ENCODE data around the gene GET3. TPM values are rescaled to one million over a fixed set of nuclear protein-coding genes. Genes with fewer than 3 reads are reported as not detected.
A peak's percentile ranks its signal among the peaks of the same experiment; 100 is the strongest.

Gene GET3
- total RNA-seq, 4 donors from 2014 or later, result 52.6 to 85.1 (median 70.5) TPM

DNA sequence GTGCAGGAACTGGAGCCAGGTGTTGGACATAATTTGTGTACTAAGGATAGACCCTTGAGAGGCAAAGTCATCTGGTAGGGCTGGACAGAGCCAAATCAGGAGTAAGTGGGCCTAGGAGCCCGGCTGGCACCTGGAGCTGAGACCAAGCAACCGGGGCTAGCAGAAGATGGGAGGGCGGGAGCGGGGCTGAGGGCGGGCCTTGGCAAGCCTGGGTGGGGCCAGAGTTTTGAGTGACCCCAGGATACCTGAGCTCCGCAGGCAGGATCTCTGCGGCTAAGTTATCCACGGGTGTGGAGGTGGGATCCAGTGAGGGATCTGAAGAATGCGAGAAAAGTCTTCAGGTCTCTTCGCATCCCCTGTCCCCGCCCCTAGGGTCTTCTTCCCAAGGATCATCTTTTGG lies 29.9 kb downstream of the GET3 start:
- intact Hi-C loops (cut with DNase I; ENCODE audit: low total_unique reads), result no loop called here

DNA sequence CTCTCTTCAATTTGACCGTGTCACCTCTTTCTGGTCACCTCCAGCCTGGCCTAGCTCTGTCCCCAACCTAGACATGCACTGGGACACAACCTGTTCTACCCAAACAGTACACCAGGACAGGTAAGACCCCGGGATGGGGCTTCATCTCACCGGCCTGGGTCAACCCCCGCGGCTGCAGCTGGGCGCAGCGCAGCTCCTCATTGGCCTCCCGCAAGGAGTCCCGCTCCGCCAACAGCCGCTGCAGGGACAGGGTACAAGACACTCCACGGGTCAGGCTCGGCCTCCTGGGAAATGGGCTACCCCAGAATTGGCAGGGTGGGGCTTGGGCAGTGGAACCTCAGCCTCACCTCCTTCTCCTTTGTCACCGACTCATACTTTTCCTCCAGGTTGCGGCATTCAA lies 30.4 kb downstream of the GET3 start:
- Histone ChIP-seq H3K27me3 (no peaks in the 10 kb centered on the region), H3K36me3 (no peaks in the 10 kb centered on the region), H3K4me1 (peaks cover 17 to 23% of the 10 kb centered on the region in 2 donors), H3K27ac (no peak overlapping the region), H3K9me3 (no peaks in the 10 kb centered on the region), H3K4me3 (no peak overlapping the region)
- in situ Hi-C loops (cut with MboI; ENCODE audit: low sequenced_read_pairs in 4 of 4), result loop anchor here in 3 of 4 donors (5.0 to 10.0 kb wide), 2 partner anchors 77 to 80 kb away; no protein-coding TSS in a partner anchor
- TF ChIP-seq POLR2A (IDR thresholded peaks at IDR 0.05), result no peak
- TF ChIP-seq, protein P1, sequence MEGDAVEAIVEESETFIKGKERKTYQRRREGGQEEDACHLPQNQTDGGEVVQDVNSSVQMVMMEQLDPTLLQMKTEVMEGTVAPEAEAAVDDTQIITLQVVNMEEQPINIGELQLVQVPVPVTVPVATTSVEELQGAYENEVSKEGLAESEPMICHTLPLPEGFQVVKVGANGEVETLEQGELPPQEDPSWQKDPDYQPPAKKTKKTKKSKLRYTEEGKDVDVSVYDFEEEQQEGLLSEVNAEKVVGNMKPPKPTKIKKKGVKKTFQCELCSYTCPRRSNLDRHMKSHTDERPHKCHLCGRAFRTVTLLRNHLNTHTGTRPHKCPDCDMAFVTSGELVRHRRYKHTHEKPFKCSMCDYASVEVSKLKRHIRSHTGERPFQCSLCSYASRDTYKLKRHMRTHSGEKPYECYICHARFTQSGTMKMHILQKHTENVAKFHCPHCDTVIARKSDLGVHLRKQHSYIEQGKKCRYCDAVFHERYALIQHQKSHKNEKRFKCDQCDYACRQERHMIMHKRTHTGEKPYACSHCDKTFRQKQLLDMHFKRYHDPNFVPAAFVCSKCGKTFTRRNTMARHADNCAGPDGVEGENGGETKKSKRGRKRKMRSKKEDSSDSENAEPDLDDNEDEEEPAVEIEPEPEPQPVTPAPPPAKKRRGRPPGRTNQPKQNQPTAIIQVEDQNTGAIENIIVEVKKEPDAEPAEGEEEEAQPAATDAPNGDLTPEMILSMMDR (IDR thresholded peaks at IDR 0.05 in 4 of 5, conservative IDR thresholded peaks at IDR 0.05 in 1 of 5), result no peak
- DNase-seq (no peak), ATAC-seq (no peak)
- intact Hi-C loops (cut with DNase I; ENCODE audit: low total_unique reads), result no loop called here

More for the DNA sequence above, 29.9 kb downstream of the GET3 start:
- Histone ChIP-seq H3K9me3 (no peaks in the 10 kb centered on the region), H3K36me3 (no peaks in the 10 kb centered on the region), H3K4me3 (no peak overlapping the region), H3K27me3 (no peaks in the 10 kb centered on the region), H3K4me1 (peaks cover 12 to 18% of the 10 kb centered on the region in 2 donors), H3K27ac (no peak overlapping the region)
- no peak for ATAC-seq
- in situ Hi-C loops (cut with MboI; ENCODE audit: low sequenced_read_pairs in 4 of 4), result loop anchor here in 3 of 4 donors (5.0 to 10.0 kb wide), 2 partner anchors 78 to 80 kb away; no protein-coding TSS in a partner anchor
- DNase-seq, result no peak
- TF ChIP-seq POLR2A (IDR thresholded peaks at IDR 0.05), result no peak
- TF ChIP-seq, protein P1 (IDR thresholded peaks at IDR 0.05 in 4 of 5, conservative IDR thresholded peaks at IDR 0.05 in 1 of 5), result no peak

DNA sequence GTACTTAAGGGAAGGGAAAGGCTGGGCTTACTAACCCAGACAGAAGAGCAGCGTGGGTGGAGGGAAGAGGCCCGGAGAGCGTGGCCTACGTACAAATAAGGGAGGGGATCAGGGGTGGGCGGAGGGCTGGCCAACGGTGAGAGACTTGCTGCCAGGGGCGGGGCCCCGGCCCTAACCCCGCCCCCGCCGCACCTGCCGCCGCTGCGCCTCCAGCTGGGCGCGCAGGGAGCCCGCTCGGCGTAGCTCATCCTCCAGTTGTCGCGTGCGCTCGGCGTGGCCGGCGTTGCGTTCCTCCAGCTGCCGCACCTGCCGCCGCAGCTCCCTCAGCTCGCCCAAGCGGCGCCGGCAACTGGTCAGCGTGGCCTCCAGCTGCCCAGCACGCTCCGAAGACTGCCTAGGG lies 32.4 kb downstream of the GET3 start:
- no peak overlapping the region for H3K4me3 ChIP-seq
- peak in 1 of 2 donors; percentile 17 for TF ChIP-seq POLR2A (IDR thresholded peaks at IDR 0.05)
- TF ChIP-seq, protein P1 (IDR thresholded peaks at IDR 0.05 in 4 of 5, conservative IDR thresholded peaks at IDR 0.05 in 1 of 5), result no peak
- DNase-seq, result peak in 1 of 2 donors; percentile 54
- no peaks in the 10 kb centered on the region for H3K36me3 ChIP-seq
- no peak for ATAC-seq
- H3K4me1 ChIP-seq, result peaks cover 37 to 44% of the 10 kb centered on the region in 2 donors
- intact Hi-C loops (cut with DNase I; ENCODE audit: low total_unique reads) (loop anchor here (10.0 kb wide), 1 partner anchor 1795 kb away; no protein-coding TSS in a partner anchor), in situ Hi-C loops (cut with MboI; ENCODE audit: low sequenced_read_pairs in 4 of 4) (loop anchor here in 3 of 4 donors (5.0 to 10.0 kb wide), 2 partner anchors 75 to 78 kb away; no protein-coding TSS in a partner anchor)
- H3K27me3 ChIP-seq, result no peaks in the 10 kb centered on the region
- no peaks in the 10 kb centered on the region for H3K9me3 ChIP-seq
- peak overlapping the region; percentile 23 to 73 (median 56) for H3K27ac ChIP-seq

DNA sequence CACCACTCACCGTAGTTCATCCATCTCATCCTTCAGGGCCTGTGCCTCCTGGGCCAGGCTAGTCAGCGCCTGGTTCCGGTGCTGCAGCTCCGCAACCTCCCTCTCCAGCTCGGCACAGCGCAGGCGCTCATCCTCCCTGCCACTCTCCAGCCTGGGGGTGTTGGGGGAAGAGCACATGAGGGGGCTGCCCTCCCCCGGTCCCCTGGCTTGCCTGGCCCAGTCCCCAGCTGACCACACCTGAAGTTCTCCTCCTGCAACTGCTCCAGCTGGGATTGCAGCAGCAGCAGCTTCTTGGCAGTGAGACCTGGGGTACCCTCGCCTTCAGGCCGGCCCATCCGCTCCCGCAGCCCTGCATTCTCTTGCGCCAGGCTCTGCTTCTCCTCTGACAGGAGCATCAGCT lies 33.6 kb downstream of the GET3 start:
- Histone ChIP-seq H3K4me3 (no peak overlapping the region), H3K4me1 (peaks cover 42 to 47% of the 10 kb centered on the region in 2 donors), H3K27me3 (no peaks in the 10 kb centered on the region), H3K36me3 (no peaks in the 10 kb centered on the region), H3K9me3 (no peaks in the 10 kb centered on the region), H3K27ac (peak overlapping the region in 1 of 4 donors; percentile 94)
- TF ChIP-seq POLR2A (IDR thresholded peaks at IDR 0.05), result no peak
- TF ChIP-seq, protein P1 (IDR thresholded peaks at IDR 0.05 in 4 of 5, conservative IDR thresholded peaks at IDR 0.05 in 1 of 5), result no peak
- in situ Hi-C loops (cut with MboI; ENCODE audit: low sequenced_read_pairs in 4 of 4), result no loop called here
- intact Hi-C loops (cut with DNase I; ENCODE audit: low total_unique reads), result loop anchor here (10.0 kb wide), 1 partner anchor 1794 kb away; no protein-coding TSS in a partner anchor
- ATAC-seq (no peak), DNase-seq (no peak)
